ENCODE measurements around the gene KIF6. TPM values are rescaled to one million over a fixed set of nuclear protein-coding genes. Genes with fewer than 3 reads are reported as not detected.

KIF6 gene
- total RNA-seq, 1 experiment from 2014 or later: 2.7 TPM

DNA sequence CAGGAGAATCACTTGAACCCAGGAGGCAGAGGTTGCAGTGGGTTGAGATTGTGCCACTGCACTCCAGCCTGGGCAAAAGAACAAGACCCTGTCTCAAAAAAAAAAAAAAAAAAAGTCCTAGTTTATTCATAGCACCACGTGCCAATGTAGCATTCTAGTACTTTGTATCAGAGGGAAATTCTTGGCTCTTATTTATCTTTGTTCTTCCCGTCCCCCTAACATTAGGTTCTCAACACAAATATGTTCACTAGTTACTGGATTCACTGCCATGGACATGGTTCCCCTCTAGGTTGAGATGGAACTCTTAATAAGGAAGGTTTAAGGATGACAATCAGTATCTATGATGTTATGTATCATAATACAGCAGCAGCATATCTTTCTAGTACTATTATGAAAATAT lies 178.5 kb downstream of the KIF6 start:
- no peaks in the 10 kb centered on the region for H3K27me3 ChIP-seq (replicated peaks; ENCODE audit: insufficient read depth, low read depth, low read length, poor library complexity)
- BruUV-seq (replicated peaks): no TSS peak
- intact Hi-C loops (cut with micrococcal nuclease; ENCODE audit: unreplicated experiment): no loop called here
- no peak overlapping the region for H3K4me3 ChIP-seq (ENCODE audit: low read depth, low read length, poor library complexity, severe bottlenecking)
- H3K4me1 ChIP-seq (ENCODE audit: insufficient read depth, low read length, poor library complexity, severe bottlenecking): no peaks in the 10 kb centered on the region
- ChIA-PET POLR2A (ENCODE audit: low non-redundant PET) (no interaction called here), CTCF (no interaction called here)
- no peak for DNase-seq (ENCODE audit: low spot score)
- H3K27ac ChIP-seq (ENCODE audit: low read depth, low read length, poor library complexity, severe bottlenecking): no peak overlapping the region
- H3K36me3 ChIP-seq (ENCODE audit: insufficient read depth, low read length, poor library complexity, severe bottlenecking): no peaks in the 10 kb centered on the region
- no peak for TF ChIP-seq EZH2 (IDR thresholded peaks at IDR 0.05; ENCODE audit: borderline replicate concordance, low read depth, low read length, poor library complexity, severe bottlenecking)
- TF ChIP-seq, protein P1, sequence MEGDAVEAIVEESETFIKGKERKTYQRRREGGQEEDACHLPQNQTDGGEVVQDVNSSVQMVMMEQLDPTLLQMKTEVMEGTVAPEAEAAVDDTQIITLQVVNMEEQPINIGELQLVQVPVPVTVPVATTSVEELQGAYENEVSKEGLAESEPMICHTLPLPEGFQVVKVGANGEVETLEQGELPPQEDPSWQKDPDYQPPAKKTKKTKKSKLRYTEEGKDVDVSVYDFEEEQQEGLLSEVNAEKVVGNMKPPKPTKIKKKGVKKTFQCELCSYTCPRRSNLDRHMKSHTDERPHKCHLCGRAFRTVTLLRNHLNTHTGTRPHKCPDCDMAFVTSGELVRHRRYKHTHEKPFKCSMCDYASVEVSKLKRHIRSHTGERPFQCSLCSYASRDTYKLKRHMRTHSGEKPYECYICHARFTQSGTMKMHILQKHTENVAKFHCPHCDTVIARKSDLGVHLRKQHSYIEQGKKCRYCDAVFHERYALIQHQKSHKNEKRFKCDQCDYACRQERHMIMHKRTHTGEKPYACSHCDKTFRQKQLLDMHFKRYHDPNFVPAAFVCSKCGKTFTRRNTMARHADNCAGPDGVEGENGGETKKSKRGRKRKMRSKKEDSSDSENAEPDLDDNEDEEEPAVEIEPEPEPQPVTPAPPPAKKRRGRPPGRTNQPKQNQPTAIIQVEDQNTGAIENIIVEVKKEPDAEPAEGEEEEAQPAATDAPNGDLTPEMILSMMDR (conservative IDR thresholded peaks at IDR 0.05; ENCODE audit: low read depth, low read length): no peak
- no peaks in the 10 kb centered on the region for H3K9me3 ChIP-seq (ENCODE audit: low read depth, low read length, poor library complexity, severe bottlenecking)

DNA sequence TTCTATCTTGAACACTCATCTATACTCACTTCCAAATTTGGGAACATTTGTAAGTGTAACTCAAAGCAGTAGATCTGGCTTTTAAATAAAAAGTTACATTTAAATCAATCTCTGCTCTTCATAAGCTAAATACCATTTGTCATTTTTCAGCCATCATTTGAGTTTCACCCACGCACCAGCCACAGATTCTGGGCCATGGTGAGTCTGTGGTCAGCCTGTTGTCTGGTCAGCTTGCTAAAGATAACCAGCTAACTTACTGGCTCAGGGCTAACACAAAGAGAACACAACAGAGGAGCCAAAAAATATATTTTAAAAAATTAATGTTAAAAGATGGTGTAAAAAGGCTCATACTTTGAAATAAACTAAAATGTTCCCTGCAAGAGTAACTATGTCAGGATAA lies 181.3 kb downstream of the KIF6 start:
- H3K4me3 ChIP-seq (ENCODE audit: low read depth, low read length, poor library complexity, severe bottlenecking): no peak overlapping the region
- H3K4me1 ChIP-seq (ENCODE audit: insufficient read depth, low read length, poor library complexity, severe bottlenecking): no peaks in the 10 kb centered on the region
- H3K9me3 ChIP-seq (ENCODE audit: low read depth, low read length, poor library complexity, severe bottlenecking): no peaks in the 10 kb centered on the region
- no peak for DNase-seq (ENCODE audit: low spot score)
- H3K36me3 ChIP-seq (ENCODE audit: insufficient read depth, low read length, poor library complexity, severe bottlenecking): no peaks in the 10 kb centered on the region
- BruUV-seq (replicated peaks): no TSS peak
- H3K27ac ChIP-seq (ENCODE audit: low read depth, low read length, poor library complexity, severe bottlenecking): no peak overlapping the region
- TF ChIP-seq EZH2 (IDR thresholded peaks at IDR 0.05; ENCODE audit: borderline replicate concordance, low read depth, low read length, poor library complexity, severe bottlenecking): no peak
- TF ChIP-seq, protein P1 (conservative IDR thresholded peaks at IDR 0.05; ENCODE audit: low read depth, low read length): no peak
- no peaks in the 10 kb centered on the region for H3K27me3 ChIP-seq (replicated peaks; ENCODE audit: insufficient read depth, low read depth, low read length, poor library complexity)
- intact Hi-C loops (cut with micrococcal nuclease; ENCODE audit: unreplicated experiment): no loop called here
- ChIA-PET CTCF (no interaction called here), POLR2A (ENCODE audit: low non-redundant PET) (no interaction called here)

DNA sequence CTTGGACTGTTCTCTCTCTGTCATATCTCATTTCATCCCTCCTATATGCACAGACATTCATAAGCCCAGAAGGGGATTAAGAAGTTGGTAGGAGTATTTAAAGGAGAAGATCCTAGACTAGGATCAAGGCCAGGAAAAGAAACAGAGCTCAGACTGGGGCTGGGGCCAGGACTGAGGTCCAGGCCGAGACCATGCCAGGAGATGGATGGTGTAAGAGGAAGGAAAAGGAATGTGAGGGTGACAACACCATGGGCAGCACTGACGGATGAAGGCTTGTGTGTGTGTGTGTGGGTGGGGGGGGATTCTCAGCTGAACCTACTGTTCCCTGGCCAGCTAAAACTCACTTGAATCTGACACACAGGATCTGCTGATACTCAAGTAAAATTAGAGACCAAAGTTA lies 182.1 kb downstream of the KIF6 start:
- no peaks in the 10 kb centered on the region for H3K27me3 ChIP-seq (replicated peaks; ENCODE audit: insufficient read depth, low read depth, low read length, poor library complexity)
- CTCF ChIA-PET: no interaction called here
- TF ChIP-seq EZH2 (IDR thresholded peaks at IDR 0.05; ENCODE audit: borderline replicate concordance, low read depth, low read length, poor library complexity, severe bottlenecking): no peak
- TF ChIP-seq, protein P1 (conservative IDR thresholded peaks at IDR 0.05; ENCODE audit: low read depth, low read length): no peak
- intact Hi-C loops (cut with micrococcal nuclease; ENCODE audit: unreplicated experiment): no loop called here
- no peak overlapping the region for H3K4me3 ChIP-seq (ENCODE audit: low read depth, low read length, poor library complexity, severe bottlenecking)
- BruUV-seq (replicated peaks): no TSS peak
- no peak for DNase-seq (ENCODE audit: low spot score)
- H3K27ac ChIP-seq (ENCODE audit: low read depth, low read length, poor library complexity, severe bottlenecking): no peak overlapping the region
- H3K9me3 ChIP-seq (ENCODE audit: low read depth, low read length, poor library complexity, severe bottlenecking): no peaks in the 10 kb centered on the region
- POLR2A ChIA-PET (ENCODE audit: low non-redundant PET): no interaction called here
- H3K4me1 ChIP-seq (ENCODE audit: insufficient read depth, low read length, poor library complexity, severe bottlenecking): no peaks in the 10 kb centered on the region
- no peaks in the 10 kb centered on the region for H3K36me3 ChIP-seq (ENCODE audit: insufficient read depth, low read length, poor library complexity, severe bottlenecking)
